HepG2 (cell line): ENCODE results near the gene PAPSS1. TPM values are rescaled to one million over a fixed set of nuclear protein-coding genes. Genes with fewer than 3 reads are reported as not detected.

Source experiments
- ATAC-seq: fragments of 200-7000 bp; cut with Tn5 transposase; 3 replicates; pipeline ENCODE4 v1.9.1; 2020; ENCODE audit warnings: mild to moderate bottlenecking, moderate library complexity
- BruUV-seq: library from RNA; stranded (reverse); fragments of 400-500 nt; replicated peaks from 2 replicates; lab custom pipeline; 2021; lab: Mats Ljungman, UMichigan
- CTCF ChIA-PET: fragments of 300-600 bp; formaldehyde crosslinking; extraction: SDS; loops from one replicate; lab custom pipeline; 2021; ENCODE audit warnings: low total read pairs, inconsistent platforms, low intra/inter-chr PET ratio; lab: Yijun Ruan, JAX
- POLR2A ChIA-PET: fragments of 350-600 bp; sonication (Branson Sonifier 250); formaldehyde crosslinking; loops from one replicate; lab custom pipeline; 2020; ENCODE audit warnings: antibody characterized with exemption, inconsistent platforms; lab: Yijun Ruan, JAX
- DNase-seq: peaks from one replicate; pipeline ENCODE4 v3.0.0-alpha.2; 2015; ENCODE audit warnings: low spot score
- FAIRE-seq: peaks from 3 replicates; lab custom pipeline; 2011; peaks lifted over from hg19 to GRCh38; lab: Jason Lieb, UNC
- H2AFZ ChIP-seq: one replicate; pipeline ENCODE4 v1.6.1; 2011; ENCODE audit warnings: low read length, inconsistent platforms
- H3K27ac ChIP-seq: fragments of 300-600 bp; 3 replicates; pipeline ENCODE4 v1.8.0; 2011; ENCODE audit warnings: mixed run types, mild to moderate bottlenecking, mixed read lengths, low read length, inconsistent platforms; ENCODE audit not compliant: insufficient read depth; ENCODE audit errors: extremely low read length
- H3K27me3 ChIP-seq, 2 experiments: fragments of 200-600 bp in 1 of 2; 2 replicates in 1 of 2; 3 replicates in 1 of 2; pipeline versions ENCODE4 v1.6.0 to v1.8.0; 2011; ENCODE audit warnings: low read length in 2 of 2, mild to moderate bottlenecking in 2 of 2, moderate library complexity in 2 of 2, inconsistent platforms in 1 of 2; ENCODE audit not compliant: insufficient read depth in 2 of 2, control insufficient read depth in 1 of 2
- H3K36me3 ChIP-seq, 2 experiments: fragments of 200-600 bp in 1 of 2; replicated peaks in 1 of 2; 2 replicates in 1 of 2; 3 replicates in 1 of 2; pipeline versions ENCODE4 v1.5.1 to v1.8.0; 2011; ENCODE audit warnings: low read length in 2 of 2, inconsistent platforms in 1 of 2; ENCODE audit not compliant: insufficient read depth in 2 of 2, control insufficient read depth in 1 of 2
- H3K4me1 ChIP-seq: 2 replicates; pipeline ENCODE4 v1.5.1; 2012; ENCODE audit warnings: low read length, inconsistent platforms; ENCODE audit not compliant: insufficient read depth
- H3K4me2 ChIP-seq: 2 replicates; pipeline ENCODE4 v1.6.0; 2011; ENCODE audit warnings: low read depth, low read length, inconsistent platforms
- H3K4me3 ChIP-seq, 3 experiments: fragments of 200-600 bp in 1 of 3; sonication (generic), shearing (Covaris generic) in 1 of 3; replicated peaks in 1 of 3; 2 replicates each; pipeline ENCODE4 v1.5.1; 2011 to 2016; ENCODE audit warnings: low read length in 3 of 3, inconsistent platforms in 2 of 3, low read depth in 2 of 3, mild to moderate bottlenecking in 2 of 3, control low read depth in 1 of 3, mixed read lengths in 1 of 3; ENCODE audit not compliant: insufficient read depth in 1 of 3
- H3K79me2 ChIP-seq: one replicate; pipeline ENCODE4 v1.6.1; 2011; ENCODE audit warnings: low read length, inconsistent platforms; ENCODE audit not compliant: insufficient read depth
- H3K9ac ChIP-seq: 2 replicates; pipeline ENCODE4 v1.6.0; 2011; ENCODE audit warnings: mild to moderate bottlenecking, low read depth, low read length, inconsistent platforms; ENCODE audit not compliant: insufficient read depth
- H3K9me3 ChIP-seq: 2 replicates; pipeline ENCODE4 v1.5.1; 2012; ENCODE audit warnings: mild to moderate bottlenecking, low read length
- H4K20me1 ChIP-seq: 2 replicates; pipeline ENCODE4 v1.6.0; 2011; ENCODE audit warnings: inconsistent platforms, mild to moderate bottlenecking, low read length, moderate library complexity; ENCODE audit not compliant: insufficient read depth
- FOXK2 ChIP-seq: fragments of 450-650 bp; IDR thresholded peaks from 2 replicates; pipeline ENCODE4 v1.6.1; 2016
- HMG20A ChIP-seq: IDR thresholded peaks from 2 replicates; pipeline ENCODE4 v1.6.1; 2016; ENCODE audit warnings: borderline replicate concordance
- HNRNPK ChIP-seq: fragments of 200-400 bp; formaldehyde crosslinking; IDR thresholded peaks from 2 replicates; pipeline ENCODE4 v1.6.1; 2018; ENCODE audit warnings: low read length, low read depth, moderate library complexity, mild to moderate bottlenecking; ENCODE audit not compliant: poor library complexity, severe bottlenecking
- POGK ChIP-seq: sonication (generic); formaldehyde crosslinking; conservative IDR thresholded peaks from 2 replicates; pipeline ENCODE4 v1.8.0; 2022; ENCODE audit warnings: mild to moderate bottlenecking, moderate library complexity, missing genetic modification reagents
- SMAD1 ChIP-seq: sonication (generic); formaldehyde crosslinking; IDR thresholded peaks from 2 replicates; pipeline ENCODE4 v1.4.0; 2020; ENCODE audit warnings: missing genetic modification reagents, low read depth, mild to moderate bottlenecking, borderline replicate concordance
- SMARCE1 ChIP-seq: fragments of 450-650 bp; IDR thresholded peaks from 2 replicates; pipeline ENCODE4 v1.6.1; 2017; ENCODE audit warnings: borderline replicate concordance
- SMC3 ChIP-seq: IDR thresholded peaks from 2 replicates; pipeline ENCODE4 v1.6.1; 2011; ENCODE audit warnings: low read length, improper control_type of control experiment
- SP4 ChIP-seq: sonication (generic); formaldehyde crosslinking; IDR thresholded peaks from 2 replicates; pipeline ENCODE4 v1.8.1; 2023; ENCODE audit warnings: mild to moderate bottlenecking, missing genetic modification reagents
- YY1 ChIP-seq: IDR thresholded peaks from 2 replicates; pipeline ENCODE4 v1.6.1; 2011; ENCODE audit warnings: low read length, low read depth, moderate library complexity, mild to moderate bottlenecking; ENCODE audit not compliant: insufficient read depth, insufficient replicate concordance
- ZNF253 ChIP-seq: sonication (generic); formaldehyde crosslinking; IDR thresholded peaks from 2 replicates; pipeline ENCODE4 v1.8.0; 2022; ENCODE audit warnings: mild to moderate bottlenecking, missing genetic modification reagents, borderline replicate concordance
- ZNF687 ChIP-seq: sonication (generic); formaldehyde crosslinking; IDR thresholded peaks from 2 replicates; pipeline ENCODE4 v1.5.1; 2020; ENCODE audit warnings: mild to moderate bottlenecking, missing genetic modification reagents, moderate library complexity
- ZNF713 ChIP-seq: sonication (generic); formaldehyde crosslinking; IDR thresholded peaks from 2 replicates; pipeline ENCODE4 v1.4.0; 2020; ENCODE audit warnings: mild to moderate bottlenecking, missing genetic modification reagents
- ZNF878 ChIP-seq: sonication (generic); formaldehyde crosslinking; IDR thresholded peaks from 2 replicates; pipeline ENCODE4 v1.8.1; 2023; ENCODE audit warnings: mild to moderate bottlenecking, missing genetic modification reagents, moderate library complexity
- WGBS: methylation state at CpG from one replicate; pipeline ENCODE4 v1.1.6; 2017; ENCODE audit warnings: low lambda C conversion rate; 5-methylcytosine and 5-hydroxymethylcytosine counted together
- in situ Hi-C: cut with HindIII; loops from 2 replicates; pipeline ENCODE4 v1.10.0; 2017; ENCODE audit warnings: low pct_unique_long_range_greater_than_20kb; ENCODE audit not compliant: extremely low pct_ligation_motif_present
- intact Hi-C: fragments of 100-400 bp; cut with micrococcal nuclease; formaldehyde crosslinking; loops from one replicate; pipeline ENCODE4 v1.10.0; 2022; ENCODE audit not compliant: unreplicated experiment
- polyA plus RNA-seq, 8 experiments: library from polyadenylated mRNA; depleted of rRNA in 3 of 8; stranded (reverse) in 7 of 8; unstranded in 1 of 8; fragments of >200 nt; fragmentation: Illumina TruSeq in 4 of 8; extraction: Trizol in 4 of 8; gene quantifications; 2 replicates each; pipeline versions ENCODE4 v1.2.1 to v1.2.3, GENCODE V29; 2011 to 2016; ENCODE audit warnings: low read depth in 4 of 8, missing spikeins in 1 of 8, mixed read lengths in 1 of 8; ENCODE audit not compliant: insufficient read depth in 1 of 8
- total RNA-seq, 5 experiments: library from RNA; depleted of rRNA; stranded (reverse); fragments of >200 nt; fragmentation: Illumina TruSeq; extraction: Trizol; gene quantifications; 2 replicates each; pipeline ENCODE4 v1.2.3, GENCODE V29; 2016; ENCODE audit warnings: low read depth in 1 of 5

The PAPSS1 gene
- total and polyA plus RNA-seq, 2 of the 13 experiments (the other 11 are each of a cell fraction or from before 2014, with no cell fraction given), result 105 to 126 TPM

- POLR2A ChIA-PET, result no interaction called here
- no peaks in the 10 kb centered on the region for H3K27me3 ChIP-seq
- CTCF ChIA-PET, result no interaction called here
- in situ Hi-C loops, result no loop called here
- ATAC-seq (no peak), FAIRE-seq (no peak), DNase-seq (no peak)
- no peak for TF ChIP-seq SMC3
- TF ChIP-seq ZNF687, result no peak
- BruUV-seq, result no TSS peak
- no peak overlapping the region for H3K9ac ChIP-seq
- peaks cover 1 to 4% of the 10 kb centered on the region in 2 experiments; a peak in 4 of 5 replicates for H3K36me3 ChIP-seq
- no peak overlapping the region for H3K27ac ChIP-seq
- no peak overlapping the region for H3K4me3 ChIP-seq
- H3K79me2 ChIP-seq, result no peaks in the 10 kb centered on the region
- no peaks in the 10 kb centered on the region for H3K9me3 ChIP-seq
- H3K4me2 ChIP-seq, result no peak overlapping the region
- intact Hi-C loops, result no loop called here
- H3K4me1 ChIP-seq, result peaks cover 11% of the 10 kb centered on the region
- H2AFZ ChIP-seq, result no peak overlapping the region
- no peaks in the 10 kb centered on the region for H4K20me1 ChIP-seq
Measured at GRCh38 chr4:107618656-107619055, 101.4 kb downstream of the PAPSS1 start.

- no peaks in the 10 kb centered on the region for H3K9me3 ChIP-seq
- H3K4me3 ChIP-seq, result no peak overlapping the region
- H4K20me1 ChIP-seq, result no peaks in the 10 kb centered on the region
- ATAC-seq (no peak), FAIRE-seq (no peak)
- WGBS, result 86% methylated on average over 3 of the region's 3 CpGs
- no peak overlapping the region for H3K27ac ChIP-seq
- peaks cover 3 to 4% of the 10 kb centered on the region in 2 experiments; a peak in 4 of 5 replicates for H3K36me3 ChIP-seq
- H2AFZ ChIP-seq, result no peak overlapping the region
- intact Hi-C loops, result no loop called here
- no peaks in the 10 kb centered on the region for H3K79me2 ChIP-seq
- no peaks in the 10 kb centered on the region for H3K27me3 ChIP-seq
- no peak overlapping the region for H3K9ac ChIP-seq
- no TSS peak for BruUV-seq
- in situ Hi-C loops, result no loop called here
- H3K4me2 ChIP-seq, result no peak overlapping the region
- CTCF ChIA-PET, result no interaction called here
- TF ChIP-seq SP4 (CRISPR knock-in tag) (no peak), SMAD1 (no peak), YY1 (no peak), ZNF253 (CRISPR knock-in tag) (no peak), FOXK2 (no peak), ZNF713 (CRISPR knock-in tag) (no peak), POGK (CRISPR knock-in tag) (no peak), ZNF878 (no peak), SMARCE1 (no peak), HMG20A (no peak), HNRNPK (no peak)
- TF ChIP-seq, all 625 proteins: peak for 0
- POLR2A ChIA-PET, result no interaction called here
- peaks cover 10% of the 10 kb centered on the region for H3K4me1 ChIP-seq
- DNase-seq, result peak; percentile 16
Measured at GRCh38 chr4:107616838-107617389, 103.1 kb downstream of the PAPSS1 start.
